HepG2 (cell line): ENCODE results near the gene ABHD18. TPM values are rescaled to one million over a fixed set of nuclear protein-coding genes. Genes with fewer than 3 reads are reported as not detected.
"Not testable (repeated sequence)": the region's sequence is repeated elsewhere in the genome, so short reads cannot be mapped to it uniquely, and the experiment has no call there.

ENCODE experiments used
- ATAC-seq: fragments of 200-7000 bp; cut with Tn5 transposase; 3 replicates; pipeline ENCODE4 v1.9.1; 2020; ENCODE audit warnings: mild to moderate bottlenecking, moderate library complexity
- BruUV-seq: library from RNA; stranded (reverse); fragments of 400-500 nt; replicated peaks from 2 replicates; lab custom pipeline; 2021; lab: Mats Ljungman, UMichigan
- CTCF ChIA-PET: fragments of 300-600 bp; formaldehyde crosslinking; extraction: SDS; loops from one replicate; lab custom pipeline; 2021; ENCODE audit warnings: low total read pairs, inconsistent platforms, low intra/inter-chr PET ratio; lab: Yijun Ruan, JAX
- POLR2A ChIA-PET: fragments of 350-600 bp; sonication (Branson Sonifier 250); formaldehyde crosslinking; loops from one replicate; lab custom pipeline; 2020; ENCODE audit warnings: antibody characterized with exemption, inconsistent platforms; lab: Yijun Ruan, JAX
- DNase-seq: peaks from one replicate; pipeline ENCODE4 v3.0.0-alpha.2; 2015; ENCODE audit warnings: low spot score
- FAIRE-seq: peaks from 3 replicates; lab custom pipeline; 2011; peaks lifted over from hg19 to GRCh38; lab: Jason Lieb, UNC
- H2AFZ ChIP-seq: one replicate; pipeline ENCODE4 v1.6.1; 2011; ENCODE audit warnings: low read length, inconsistent platforms
- H3K27ac ChIP-seq: fragments of 300-600 bp; 3 replicates; pipeline ENCODE4 v1.8.0; 2011; ENCODE audit warnings: mixed run types, mild to moderate bottlenecking, mixed read lengths, low read length, inconsistent platforms; ENCODE audit not compliant: insufficient read depth; ENCODE audit errors: extremely low read length
- H3K27me3 ChIP-seq, 2 experiments: fragments of 200-600 bp in 1 of 2; 2 replicates in 1 of 2; 3 replicates in 1 of 2; pipeline versions ENCODE4 v1.6.0 to v1.8.0; 2011; ENCODE audit warnings: low read length in 2 of 2, mild to moderate bottlenecking in 2 of 2, moderate library complexity in 2 of 2, inconsistent platforms in 1 of 2; ENCODE audit not compliant: insufficient read depth in 2 of 2, control insufficient read depth in 1 of 2
- H3K36me3 ChIP-seq, 2 experiments: fragments of 200-600 bp in 1 of 2; replicated peaks in 1 of 2; 2 replicates in 1 of 2; 3 replicates in 1 of 2; pipeline versions ENCODE4 v1.5.1 to v1.8.0; 2011; ENCODE audit warnings: low read length in 2 of 2, inconsistent platforms in 1 of 2; ENCODE audit not compliant: insufficient read depth in 2 of 2, control insufficient read depth in 1 of 2
- H3K4me1 ChIP-seq: 2 replicates; pipeline ENCODE4 v1.5.1; 2012; ENCODE audit warnings: low read length, inconsistent platforms; ENCODE audit not compliant: insufficient read depth
- H3K4me2 ChIP-seq: 2 replicates; pipeline ENCODE4 v1.6.0; 2011; ENCODE audit warnings: low read depth, low read length, inconsistent platforms
- H3K4me3 ChIP-seq, 3 experiments: fragments of 200-600 bp in 1 of 3; sonication (generic), shearing (Covaris generic) in 1 of 3; replicated peaks in 1 of 3; 2 replicates each; pipeline ENCODE4 v1.5.1; 2011 to 2016; ENCODE audit warnings: low read length in 3 of 3, inconsistent platforms in 2 of 3, low read depth in 2 of 3, mild to moderate bottlenecking in 2 of 3, control low read depth in 1 of 3, mixed read lengths in 1 of 3; ENCODE audit not compliant: insufficient read depth in 1 of 3
- H3K79me2 ChIP-seq: one replicate; pipeline ENCODE4 v1.6.1; 2011; ENCODE audit warnings: low read length, inconsistent platforms; ENCODE audit not compliant: insufficient read depth
- H3K9ac ChIP-seq: 2 replicates; pipeline ENCODE4 v1.6.0; 2011; ENCODE audit warnings: mild to moderate bottlenecking, low read depth, low read length, inconsistent platforms; ENCODE audit not compliant: insufficient read depth
- H3K9me3 ChIP-seq: 2 replicates; pipeline ENCODE4 v1.5.1; 2012; ENCODE audit warnings: mild to moderate bottlenecking, low read length
- H4K20me1 ChIP-seq: 2 replicates; pipeline ENCODE4 v1.6.0; 2011; ENCODE audit warnings: inconsistent platforms, mild to moderate bottlenecking, low read length, moderate library complexity; ENCODE audit not compliant: insufficient read depth
- MED1 ChIP-seq: sonication (generic); formaldehyde crosslinking; IDR thresholded peaks from 2 replicates; pipeline ENCODE4 v1.4.0; 2020; ENCODE audit warnings: missing genetic modification reagents
- RERE ChIP-seq: IDR thresholded peaks from 2 replicates; pipeline ENCODE4 v1.6.1; 2016; ENCODE audit warnings: low read depth, missing genetic modification reagents, missing compliant biosample characterization
- REXO4 ChIP-seq: sonication (generic); formaldehyde crosslinking; IDR thresholded peaks from 2 replicates; pipeline ENCODE4 v1.8.0; 2022; ENCODE audit warnings: missing genetic modification reagents, mild to moderate bottlenecking, borderline replicate concordance
- UBTF ChIP-seq: sonication (generic); formaldehyde crosslinking; IDR thresholded peaks from 2 replicates; pipeline ENCODE4 v1.4.0; 2020; ENCODE audit warnings: mild to moderate bottlenecking, missing genetic modification reagents
- ZBTB21 ChIP-seq: sonication (generic); formaldehyde crosslinking; IDR thresholded peaks from 2 replicates; pipeline ENCODE4 v1.4.0; 2020; ENCODE audit warnings: missing genetic modification reagents
- ZMAT3 ChIP-seq: sonication (generic); formaldehyde crosslinking; conservative IDR thresholded peaks from 2 replicates; pipeline ENCODE4 v1.7.0; 2021; ENCODE audit warnings: missing genetic modification reagents
- ZNF18 ChIP-seq: sonication (generic); formaldehyde crosslinking; IDR thresholded peaks from 2 replicates; pipeline ENCODE4 v1.8.0; 2022; ENCODE audit warnings: mild to moderate bottlenecking, missing genetic modification reagents; ENCODE audit not compliant: insufficient replicate concordance
- ZNF224 ChIP-seq: sonication (generic); formaldehyde crosslinking; IDR thresholded peaks from 2 replicates; pipeline ENCODE4 v1.5.0; 2020; ENCODE audit warnings: mild to moderate bottlenecking, missing genetic modification reagents
- ZNF275 ChIP-seq: sonication (generic); formaldehyde crosslinking; IDR thresholded peaks from 2 replicates; pipeline ENCODE4 v1.8.0; 2022; ENCODE audit warnings: missing genetic modification reagents, mild to moderate bottlenecking, inconsistent platforms, borderline replicate concordance
- ZNF331 ChIP-seq: sonication (generic); formaldehyde crosslinking; IDR thresholded peaks from 2 replicates; pipeline ENCODE4 v1.4.0; 2020; ENCODE audit warnings: missing genetic modification reagents
- WGBS: methylation state at CpG from one replicate; pipeline ENCODE4 v1.1.6; 2017; ENCODE audit warnings: low lambda C conversion rate; 5-methylcytosine and 5-hydroxymethylcytosine counted together
- in situ Hi-C: cut with HindIII; loops from 2 replicates; pipeline ENCODE4 v1.10.0; 2017; ENCODE audit warnings: low pct_unique_long_range_greater_than_20kb; ENCODE audit not compliant: extremely low pct_ligation_motif_present
- intact Hi-C: fragments of 100-400 bp; cut with micrococcal nuclease; formaldehyde crosslinking; loops from one replicate; pipeline ENCODE4 v1.10.0; 2022; ENCODE audit not compliant: unreplicated experiment
- polyA plus RNA-seq, 8 experiments: library from polyadenylated mRNA; depleted of rRNA in 3 of 8; stranded (reverse) in 7 of 8; unstranded in 1 of 8; fragments of >200 nt; fragmentation: Illumina TruSeq in 4 of 8; extraction: Trizol in 4 of 8; gene quantifications; 2 replicates each; pipeline versions ENCODE4 v1.2.1 to v1.2.3, GENCODE V29; 2011 to 2016; ENCODE audit warnings: low read depth in 4 of 8, missing spikeins in 1 of 8, mixed read lengths in 1 of 8; ENCODE audit not compliant: insufficient read depth in 1 of 8
- total RNA-seq, 5 experiments: library from RNA; depleted of rRNA; stranded (reverse); fragments of >200 nt; fragmentation: Illumina TruSeq; extraction: Trizol; gene quantifications; 2 replicates each; pipeline ENCODE4 v1.2.3, GENCODE V29; 2016; ENCODE audit warnings: low read depth in 1 of 5

The ABHD18 gene
- total and polyA plus RNA-seq, 2 of the 13 experiments (the other 11 are each of a cell fraction or from before 2014, with no cell fraction given): 5.5 to 16.3 TPM

- TF ChIP-seq UBTF (CRISPR knock-in tag) (no peak), ZNF331 (CRISPR knock-in tag) (no peak), ZNF18 (no peak), ZNF275 (no peak), ZBTB21 (no peak), ZNF224 (no peak), REXO4 (CRISPR knock-in tag) (no peak), MED1 (CRISPR knock-in tag) (no peak), ZMAT3 (CRISPR knock-in tag) (no peak), RERE (no peak)
Measured at GRCh38 chr4:127995776-127996175, 30.6 kb downstream of the ABHD18 start (continued).

- H3K4me1 ChIP-seq, H3K79me2 ChIP-seq, BruUV-seq, H3K36me3 ChIP-seq, FAIRE-seq, H4K20me1 ChIP-seq, H3K9ac ChIP-seq, in situ Hi-C loops, H3K9me3 ChIP-seq, POLR2A ChIA-PET, intact Hi-C loops, DNase-seq, H3K4me3 ChIP-seq, H2AFZ ChIP-seq, H3K27ac ChIP-seq, CTCF ChIA-PET, H3K4me2 ChIP-seq, H3K27me3 ChIP-seq, ATAC-seq: not testable (repeated sequence)
- 97% methylated on average over 6 of the region's 6 CpGs for WGBS
Measured at GRCh38 chr4:127996521-127996920, 31.3 kb downstream of the ABHD18 start.
